HG02852 (cell line): ENCODE data around the gene FBXO36.
"Not testable (repeated sequence)": the region's sequence is repeated elsewhere in the genome, so short reads cannot be mapped to it uniquely, and the experiment has no call there.

Experiments used
- ATAC-seq: cut with Tn5 transposase; IDR thresholded peaks from one replicate; pipeline ENCODE4 v1.9.1; 2021; ENCODE audit warnings: mild to moderate bottlenecking, moderate library complexity; ENCODE audit not compliant: unreplicated experiment

FBXO36 gene

GRCh38 chr2:229910147-229910831 is 12.0 kb upstream of the FBXO36 start:
- ATAC-seq: peak; percentile 22

DNA sequence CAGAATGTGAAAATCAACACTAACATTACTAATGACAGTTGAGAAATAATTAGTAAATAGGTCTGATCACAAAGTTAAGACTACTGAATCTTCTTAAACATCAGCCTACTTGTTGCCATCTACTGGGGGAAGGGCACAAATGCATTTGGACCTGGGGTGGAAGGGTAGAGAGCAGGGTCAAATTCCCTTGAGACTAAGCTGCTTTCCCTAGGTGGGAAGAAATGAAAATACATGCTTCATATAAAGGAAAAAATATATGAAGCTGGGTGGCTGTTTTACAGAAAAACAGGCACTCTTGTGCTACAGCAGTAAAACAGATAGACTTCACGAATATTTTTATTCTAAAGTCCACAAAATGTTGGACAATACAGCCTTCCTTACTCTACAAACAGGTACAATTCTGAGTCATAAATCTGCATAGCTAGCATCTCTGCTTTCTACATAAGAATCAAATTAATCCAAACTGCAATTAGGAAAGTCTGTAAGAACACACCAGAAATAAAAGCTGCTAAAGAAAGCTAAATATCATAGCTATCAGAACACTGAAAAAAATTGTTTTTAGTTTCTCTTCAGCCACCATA is 11.4 kb upstream of the FBXO36 start:
- ATAC-seq: peak; percentile 62

DNA sequence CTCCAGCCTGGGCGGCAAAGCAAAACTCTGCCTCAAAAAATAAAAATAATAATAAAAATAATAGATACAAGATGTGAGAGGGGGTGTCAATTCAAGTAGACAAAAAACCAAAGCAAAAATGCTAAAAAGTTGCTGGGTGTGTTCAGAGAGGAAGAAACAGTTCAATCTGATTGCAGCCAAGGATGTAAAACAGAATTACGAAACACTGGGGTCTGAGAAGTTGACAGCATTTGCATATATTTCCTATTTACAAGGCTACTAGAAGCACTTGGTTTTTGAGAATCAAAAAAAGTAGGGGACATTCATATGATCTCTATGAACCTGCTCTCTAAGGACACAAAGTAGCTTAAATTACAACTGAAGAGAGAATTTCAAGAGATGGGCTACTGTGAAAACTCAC is 8.1 kb upstream of the FBXO36 start:
- ATAC-seq: no peak

DNA sequence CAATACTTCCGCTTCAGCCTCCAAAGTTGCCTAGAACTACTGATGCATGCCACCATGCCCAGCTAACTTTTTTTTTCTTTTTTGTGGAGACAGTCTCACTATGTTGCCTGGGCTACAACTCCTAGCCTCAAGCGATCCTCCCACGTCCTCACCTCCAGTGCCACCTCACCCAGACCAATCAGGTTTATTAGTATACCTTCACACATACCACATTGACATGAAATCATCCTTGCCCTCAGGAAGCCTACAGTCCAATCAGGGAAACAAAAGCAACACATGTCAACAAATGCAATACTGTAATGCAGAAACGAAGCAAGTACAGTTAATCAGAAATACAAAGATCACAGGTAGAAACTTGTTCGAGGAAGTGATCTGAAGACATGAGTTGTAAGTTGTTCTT is 4.5 kb upstream of the FBXO36 start:
- no peak for ATAC-seq

GRCh38 chr2:229920011-229920641 is 2.2 kb upstream of the FBXO36 start:
- no peak for ATAC-seq

DNA sequence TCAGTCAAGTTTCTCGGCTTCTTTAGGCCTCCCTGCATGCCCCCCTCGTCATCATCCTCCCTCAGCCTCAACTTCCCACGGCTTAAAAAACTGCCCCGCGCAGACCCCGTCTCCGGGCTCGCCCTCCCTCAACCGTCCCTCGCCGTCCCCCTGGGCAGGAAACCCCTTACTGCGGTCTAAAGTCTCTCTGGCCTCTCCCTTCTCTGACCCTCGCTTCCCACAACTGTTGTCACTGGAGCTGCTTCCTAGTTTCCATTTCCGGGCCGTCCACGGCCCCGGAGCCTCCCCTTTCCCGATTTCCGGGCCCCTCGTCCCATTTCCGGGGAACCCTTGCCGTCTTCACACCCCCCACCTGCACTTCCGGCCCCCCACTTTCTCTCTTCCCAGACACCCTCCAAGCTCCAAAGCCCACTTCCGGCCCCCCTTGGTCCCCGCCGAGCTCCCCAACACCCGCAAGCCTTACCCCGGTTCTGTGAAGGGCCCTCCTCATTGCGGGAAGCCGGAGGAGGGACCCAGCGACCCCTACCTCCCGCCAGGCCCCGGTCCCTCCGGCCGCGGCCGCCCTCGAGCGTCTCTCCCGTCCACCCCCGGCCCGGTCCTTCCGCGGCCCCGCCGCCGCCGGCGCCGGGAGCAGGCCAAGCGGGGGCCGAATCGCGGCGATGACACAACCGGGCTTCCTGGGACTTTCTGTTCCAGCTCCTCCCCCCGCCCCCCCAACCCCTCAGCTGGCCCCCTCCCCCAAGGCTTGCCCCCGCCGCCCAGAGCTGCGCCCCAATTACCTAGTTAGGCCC is 1.0 kb upstream of the FBXO36 start:
- peak; percentile 25 for ATAC-seq

DNA sequence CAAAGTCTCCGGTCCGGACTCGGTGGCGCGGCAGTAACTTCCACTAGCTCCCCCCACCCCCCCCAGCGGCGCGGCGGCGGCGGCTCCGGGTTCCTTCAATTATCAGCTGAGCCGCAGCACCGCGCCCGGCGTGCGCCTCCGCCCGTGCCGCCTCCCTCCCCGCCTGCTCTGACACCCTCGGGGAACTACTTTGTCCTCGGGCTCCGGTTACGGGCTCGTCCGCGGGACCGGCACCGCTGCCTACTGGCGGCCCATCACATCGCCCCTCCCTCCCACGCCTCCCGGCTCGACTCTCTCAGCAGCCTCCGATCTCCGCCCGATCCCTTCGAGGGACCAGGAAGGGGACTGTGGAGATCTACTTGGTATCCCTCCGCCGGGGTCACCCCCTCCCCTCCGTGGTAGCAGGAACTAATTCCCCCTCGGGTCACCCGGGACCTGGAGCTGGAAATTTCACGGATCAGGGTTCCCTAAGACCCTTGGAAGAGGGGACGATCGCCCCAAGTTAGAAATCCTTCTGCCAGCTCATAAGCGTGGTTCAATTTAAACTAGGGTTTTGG is 333 bp upstream of the FBXO36 start, which contains the start of gene TRIP12:
Gene TRIP12, minus strand, starts transcription at position 118 of the 557 bp plus-strand sequence. CDS start 41,930 bp downstream, outside the sequence.
- ATAC-seq: peak; percentile 65

- ATAC-seq: not testable (repeated sequence)
These were observed 2.2 kb downstream of the FBXO36 start for GRCh38 chr2:229924541-229924940.

GRCh38 chr2:229925201-229925600 is 2.9 kb downstream of the FBXO36 start:
- no peak for ATAC-seq

DNA sequence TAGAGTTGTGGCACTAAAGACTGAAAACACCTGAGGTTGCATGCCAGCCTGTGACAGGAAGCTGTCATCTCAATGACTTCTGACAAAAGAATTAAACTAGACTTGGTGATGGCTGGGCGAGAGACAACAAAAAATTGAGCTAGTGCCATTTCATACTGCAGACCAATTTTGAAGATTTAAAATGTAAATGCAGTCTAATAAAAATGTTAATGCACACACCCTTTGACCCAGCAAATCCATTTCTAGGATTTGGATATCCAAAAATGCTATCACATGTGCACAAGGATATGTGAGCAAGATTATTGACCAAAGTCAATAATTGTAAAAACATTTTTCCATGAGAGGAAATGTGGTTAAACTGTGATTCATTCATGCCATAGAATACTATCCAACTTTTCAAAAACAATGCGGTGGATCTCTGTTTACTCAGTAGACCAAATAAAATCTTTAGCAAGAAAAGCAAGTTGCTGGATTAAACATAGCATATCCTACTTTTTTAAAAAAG is 5.6 kb downstream of the FBXO36 start:
- no peak for ATAC-seq

DNA sequence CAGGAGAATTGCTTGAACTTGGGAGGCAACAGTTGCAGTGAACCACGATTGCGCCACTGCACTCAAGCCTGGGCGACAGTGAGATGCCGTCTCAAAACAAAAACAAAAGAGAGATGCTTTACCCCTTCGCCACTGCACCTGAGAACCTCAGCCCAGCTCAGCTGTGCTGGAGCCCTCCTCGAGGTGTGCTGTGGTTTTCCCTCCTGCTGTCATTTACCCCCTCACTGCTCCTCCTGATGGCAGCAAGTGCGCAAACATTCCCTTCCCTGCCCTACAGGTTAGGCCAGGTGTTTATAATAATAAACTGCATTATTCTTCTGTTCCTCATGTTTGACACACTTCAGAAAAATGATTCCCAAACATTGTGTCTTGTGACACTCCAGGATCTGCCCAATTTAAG is 8.4 kb downstream of the FBXO36 start:
- no peak for ATAC-seq

DNA sequence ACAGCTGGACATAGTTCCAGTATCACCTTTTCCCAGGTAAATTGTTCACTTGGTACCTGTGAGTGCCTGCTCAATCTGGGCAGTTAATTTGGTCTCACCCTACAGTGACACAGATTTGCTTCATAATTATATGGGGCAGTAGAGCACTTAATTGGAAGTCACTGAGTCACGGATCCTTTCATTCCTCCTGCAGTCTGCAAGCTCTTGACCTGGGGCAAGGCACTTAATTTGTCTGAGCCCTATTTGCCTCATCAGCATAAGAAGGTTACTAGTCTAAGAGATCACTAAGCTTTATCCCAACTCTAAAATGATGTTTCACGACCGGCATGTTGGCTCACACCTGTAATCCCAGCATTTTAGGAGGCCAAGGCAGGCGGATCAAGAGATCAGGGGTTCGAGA is 8.9 kb downstream of the FBXO36 start:
- no peak for ATAC-seq

DNA sequence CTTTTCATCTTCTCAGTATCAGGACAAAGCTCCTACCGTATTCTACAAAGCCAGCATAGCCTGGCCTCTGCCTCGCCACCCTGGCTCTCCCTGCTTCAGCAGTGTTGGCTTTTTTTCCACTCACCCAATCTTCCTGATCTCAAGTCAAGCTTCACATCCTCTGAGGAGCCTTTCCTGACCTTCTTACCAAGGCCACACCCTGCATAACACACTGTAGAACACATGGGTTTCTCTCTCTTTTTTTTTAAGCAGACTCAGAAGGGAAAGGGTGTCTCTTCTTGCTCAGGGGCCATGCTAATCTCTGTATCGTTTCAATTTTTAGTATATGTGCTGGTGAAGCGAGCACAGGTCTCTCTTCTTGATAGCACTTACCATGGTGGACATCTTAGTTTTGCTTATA is 15.2 kb downstream of the FBXO36 start:
- ATAC-seq: no peak

GRCh38 chr2:229942671-229943070 is 20.4 kb downstream of the FBXO36 start:
- ATAC-seq: no peak

GRCh38 chr2:229943171-229943570 is 20.9 kb downstream of the FBXO36 start:
- ATAC-seq: no peak

GRCh38 chr2:229943770-229944449 is 21.6 kb downstream of the FBXO36 start:
- ATAC-seq: no peak

GRCh38 chr2:229945975-229946374 is 23.7 kb downstream of the FBXO36 start:
- no peak for ATAC-seq

- ATAC-seq: peak; percentile 75
These were observed 25.2 kb downstream of the FBXO36 start for GRCh38 chr2:229947544-229947943.

DNA sequence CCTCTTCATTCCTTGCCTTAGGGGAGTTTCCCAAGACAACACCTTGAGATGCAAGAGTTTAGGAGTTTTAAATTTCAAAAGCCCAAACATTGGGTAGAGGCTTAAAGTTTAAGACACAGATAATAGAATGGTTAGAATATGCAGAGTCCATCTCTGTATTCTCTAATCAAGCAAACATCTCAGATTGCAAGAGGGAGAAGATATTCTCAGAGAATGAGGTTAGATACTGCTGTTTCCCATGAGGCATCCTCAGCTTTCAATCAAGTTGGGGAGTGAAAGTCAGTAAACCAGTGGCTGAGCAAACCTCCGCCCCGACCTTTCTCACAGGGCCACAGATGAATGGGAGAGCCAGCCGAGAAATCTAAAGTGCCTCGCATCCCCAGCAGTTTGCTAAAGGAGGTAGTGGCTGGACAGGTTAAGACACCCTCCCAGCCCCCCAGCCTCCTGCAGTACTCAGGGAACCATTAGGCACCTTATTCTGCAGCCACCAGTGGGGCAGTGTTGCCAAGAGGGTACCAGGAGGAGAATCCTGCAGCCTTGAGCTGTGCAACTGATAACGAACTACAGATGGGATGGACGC is 30.0 kb downstream of the FBXO36 start:
- no peak for ATAC-seq

- no peak for ATAC-seq
These were observed 33.4 kb downstream of the FBXO36 start for GRCh38 chr2:229955663-229956062.
